Endothelial cell of umbilical vein (primary cell): Measurements from ENCODE around the gene PIGQ. TPM values are rescaled to one million over a fixed set of nuclear protein-coding genes. Genes with fewer than 3 reads are reported as not detected.

Experiments
- BruUV-seq: library from RNA; stranded (reverse); fragments of 400-500 nt; replicated peaks from 2 replicates; lab custom pipeline; 2021; lab: Mats Ljungman, UMichigan
- CTCF ChIA-PET: fragments of 300-600, 350-600 bp; sonication (Branson Sonifier 250); formaldehyde crosslinking; loops from one replicate; lab custom pipeline; 2021; ENCODE audit warnings: antibody characterized with exemption, inconsistent platforms; lab: Charles Lee
- POLR2A ChIA-PET: fragments of 300-600, 350-600 bp; sonication (Branson Sonifier 250); formaldehyde crosslinking; loops from one replicate; lab custom pipeline; 2021; ENCODE audit warnings: antibody characterized with exemption, inconsistent platforms; lab: Charles Lee
- DNase-seq: peaks from one replicate; pipeline ENCODE4 v3.0.0-alpha.2; 2011; ENCODE audit warnings: low read depth, low spot score
- FAIRE-seq: peaks from 2 replicates; lab custom pipeline; 2011; peaks lifted over from hg19 to GRCh38; lab: Jason Lieb, UNC
- H2AFZ ChIP-seq: 2 replicates; pipeline ENCODE4 v1.6.0; 2012; ENCODE audit warnings: low read depth, low read length, control low read depth, inconsistent platforms
- H3K27ac ChIP-seq: 2 replicates; pipeline ENCODE4 v1.5.1; 2011; ENCODE audit warnings: low read depth, mild to moderate bottlenecking, control low read depth, low read length, moderate library complexity; ENCODE audit not compliant: insufficient read depth
- H3K27me3 ChIP-seq, 2 experiments: 2 replicates each; pipeline versions ENCODE4 v1.6.0 to v1.6.1; 2011; ENCODE audit warnings: low read length in 2 of 2, mixed read lengths in 1 of 2; ENCODE audit not compliant: control insufficient read depth in 2 of 2, insufficient read depth in 2 of 2
- H3K36me3 ChIP-seq, 2 experiments: 2 replicates in 1 of 2; 3 replicates in 1 of 2; pipeline ENCODE4 v1.5.1; 2011; ENCODE audit warnings: low read length in 2 of 2, mild to moderate bottlenecking in 1 of 2, moderate library complexity in 1 of 2; ENCODE audit not compliant: control insufficient read depth in 2 of 2, insufficient read depth in 2 of 2; ENCODE audit errors: extremely low read depth in 1 of 2
- H3K4me1 ChIP-seq: 3 replicates; pipeline ENCODE4 v1.5.1; 2011; ENCODE audit warnings: mild to moderate bottlenecking, low read length; ENCODE audit not compliant: control insufficient read depth, insufficient read depth; ENCODE audit errors: extremely low read depth
- H3K4me2 ChIP-seq: 2 replicates; pipeline ENCODE4 v1.6.1; 2011; ENCODE audit warnings: low read length, control low read depth, mixed read lengths; ENCODE audit not compliant: insufficient read depth
- H3K4me3 ChIP-seq, 3 experiments: fragments of 200-600 bp in 1 of 3; sonication (generic), shearing (Covaris generic) in 1 of 3; replicated peaks in 1 of 3; 2 replicates each; pipeline ENCODE4 v1.5.1; 2011 to 2016; ENCODE audit warnings: control low read depth in 3 of 3, low read length in 3 of 3, mild to moderate bottlenecking in 2 of 3, inconsistent platforms in 1 of 3, low read depth in 1 of 3, moderate library complexity in 1 of 3; ENCODE audit not compliant: insufficient read depth in 1 of 3
- H3K79me2 ChIP-seq: 2 replicates; pipeline ENCODE4 v1.6.0; 2012; ENCODE audit warnings: low read length, inconsistent platforms; ENCODE audit not compliant: control insufficient read depth, insufficient read depth
- H3K9ac ChIP-seq: replicated peaks from 2 replicates; pipeline ENCODE3; 2011; ENCODE audit warnings: low read length, control low read depth; ENCODE audit not compliant: insufficient read depth; ENCODE audit errors: extremely low read depth
- H3K9me1 ChIP-seq: replicated peaks from 3 replicates; pipeline ENCODE4 v1.6.0; 2011; ENCODE audit warnings: mild to moderate bottlenecking, low read length; ENCODE audit not compliant: control insufficient read depth, insufficient read depth; ENCODE audit errors: extremely low read depth
- H3K9me3 ChIP-seq: replicated peaks from 2 replicates; pipeline ENCODE4 v1.5.1; 2012; ENCODE audit warnings: low read length, inconsistent platforms; ENCODE audit not compliant: control insufficient read depth, insufficient read depth
- H4K20me1 ChIP-seq: replicated peaks from 2 replicates; pipeline ENCODE3; 2011; ENCODE audit warnings: mild to moderate bottlenecking, low read length; ENCODE audit not compliant: control insufficient read depth, insufficient read depth; ENCODE audit errors: extremely low read depth
- EZH2 ChIP-seq: IDR thresholded peaks from 2 replicates; pipeline ENCODE4 v1.6.1; 2012; ENCODE audit warnings: borderline replicate concordance, low read depth, mild to moderate bottlenecking, moderate library complexity, low read length, inconsistent platforms; ENCODE audit not compliant: severe bottlenecking
- FOS ChIP-seq: IDR thresholded peaks from 2 replicates; pipeline ENCODE4 v1.6.1; 2011; ENCODE audit warnings: mild to moderate bottlenecking, low read length, moderate library complexity, borderline replicate concordance; ENCODE audit not compliant: insufficient read depth
- GATA2 ChIP-seq: IDR thresholded peaks from 2 replicates; pipeline ENCODE4 v1.7.0; 2011; ENCODE audit warnings: low read depth, mild to moderate bottlenecking, moderate library complexity, mixed read lengths, low read length; ENCODE audit not compliant: insufficient read length, insufficient read depth
- JUN ChIP-seq: IDR thresholded peaks from 2 replicates; pipeline ENCODE4 v1.6.1; 2011; ENCODE audit warnings: borderline replicate concordance, low read depth; ENCODE audit not compliant: insufficient read length, insufficient read depth
- MYC ChIP-seq: IDR thresholded peaks from one replicate; pipeline ENCODE4 v1.6.1; 2011; ENCODE audit warnings: mild to moderate bottlenecking, low read depth, low read length
- POLR2A ChIP-seq: IDR thresholded peaks from 2 replicates; pipeline ENCODE4 v1.6.1; 2012; ENCODE audit warnings: low read depth, mild to moderate bottlenecking, control low read depth, low read length
- POLR2AphosphoS5 ChIP-seq: IDR thresholded peaks from 2 replicates; pipeline ENCODE4 v1.6.1; 2012; ENCODE audit warnings: low read depth, mild to moderate bottlenecking, control low read depth, low read length, moderate library complexity; ENCODE audit not compliant: insufficient read depth
- dilution Hi-C: fragments of 300-500 bp; cut with MboI; formaldehyde crosslinking; loops from one replicate; pipeline ENCODE4 v1.15.0; 2019; ENCODE audit warnings: low sequenced_read_pairs; ENCODE audit not compliant: extremely low pct_ligation_motif_present
- intact Hi-C: fragments of 100-400 bp; cut with micrococcal nuclease; formaldehyde crosslinking; loops from one replicate; pipeline ENCODE4 v1.10.0; 2022
- polyA plus RNA-seq, 4 experiments: library from polyadenylated mRNA; depleted of rRNA in 3 of 4; stranded (reverse) in 3 of 4; unstranded in 1 of 4; fragments of >200 nt; gene quantifications; 2 replicates each; pipeline versions ENCODE4 v1.2.1 to v1.2.3, GENCODE V29; 2011 to 2012; ENCODE audit warnings: missing spikeins in 1 of 4
- total RNA-seq: library from RNA; stranded (reverse); gene quantifications from 2 replicates; pipeline ENCODE4 v1.2.3, GENCODE V29; 2021
- TF ChIP-seq, protein P1 (sequence below), 2 donors: IDR thresholded peaks; 1 replicate in 1 of 2; 2 replicates in 1 of 2; pipeline ENCODE4 v1.5.1; 2011; ENCODE audit warnings: low read length in 2 of 2, mild to moderate bottlenecking in 2 of 2, moderate library complexity in 2 of 2, control low read depth in 1 of 2, inconsistent platforms in 1 of 2, low read depth in 1 of 2; ENCODE audit not compliant: insufficient read depth in 1 of 2; ENCODE audit errors: extremely low read depth in 1 of 2
- TF ChIP-seq, protein P2 (sequence below): IDR thresholded peaks from 2 replicates; pipeline ENCODE4 v1.6.1; 2011; ENCODE audit not compliant: insufficient read depth, insufficient read length

Gene PIGQ
- total and polyA plus RNA-seq, 2 donors (not counting 3 experiments of a cell fraction or from before 2014, with no cell fraction given): 66.9 to 67.7 TPM

DNA sequence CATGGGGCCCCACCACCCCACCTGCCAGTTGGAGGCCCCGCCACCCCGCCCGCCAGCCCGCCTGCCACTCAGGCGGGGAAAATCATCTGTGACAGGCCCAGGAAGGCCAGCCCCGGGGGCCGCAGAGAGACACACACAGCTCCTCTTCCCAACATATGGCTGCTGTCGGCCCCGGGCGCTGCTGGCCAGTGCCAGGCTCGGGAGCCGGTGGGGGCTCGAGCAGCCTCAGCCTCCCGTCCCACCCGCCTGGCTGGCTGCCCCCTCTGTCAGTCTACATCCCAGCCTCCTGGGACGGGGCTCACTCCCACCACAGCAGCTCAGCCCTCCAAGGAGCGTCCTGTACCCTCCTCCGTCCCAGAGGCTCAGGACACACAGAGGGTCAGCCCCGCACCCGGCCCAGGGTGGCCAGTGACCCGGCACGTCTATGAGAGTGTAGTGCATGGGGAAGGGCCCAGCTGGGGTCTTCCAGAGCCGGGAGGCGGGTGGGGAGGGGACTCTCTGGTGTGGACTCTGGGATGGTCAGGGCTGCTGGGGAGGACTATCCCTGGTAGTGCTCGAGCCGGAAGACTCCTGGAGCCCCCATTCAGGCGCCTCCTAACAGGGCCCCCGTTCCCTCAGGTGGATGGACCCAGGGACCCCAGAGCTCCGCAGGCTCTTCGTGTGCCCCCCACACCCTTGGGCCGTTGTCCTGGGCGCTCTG lies 13.1 kb upstream of the PIGQ start:
- H3K4me2 ChIP-seq: no peak overlapping the region
- no peak overlapping the region for H3K27ac ChIP-seq
- no peak overlapping the region for H3K4me3 ChIP-seq
- FAIRE-seq (no peak), DNase-seq (no peak)
- no peaks in the 10 kb centered on the region for H4K20me1 ChIP-seq
- dilution Hi-C loops: no loop called here
- BruUV-seq: no TSS peak
- no peak overlapping the region for H2AFZ ChIP-seq
- no peaks in the 10 kb centered on the region for H3K9me3 ChIP-seq
- no peaks in the 10 kb centered on the region for H3K79me2 ChIP-seq
- H3K9ac ChIP-seq: no peak overlapping the region
- H3K27me3 ChIP-seq: peaks cover 12 to 19% of the 10 kb centered on the region in 2 experiments
- peaks cover 0 to 2% of the 10 kb centered on the region in 2 experiments for H3K36me3 ChIP-seq
- H3K9me1 ChIP-seq: no peaks in the 10 kb centered on the region
- intact Hi-C loops: no loop called here
- POLR2A ChIA-PET: no interaction called here
- peaks cover 6% of the 10 kb centered on the region for H3K4me1 ChIP-seq
- CTCF ChIA-PET: interaction anchor here (2.8 kb wide), 1 partner anchor 10 kb away, joined by 9 read pairs; the partner anchor contains the start of gene NHLRC4
- no peak for TF ChIP-seq FOS
- TF ChIP-seq EZH2: no peak
- TF ChIP-seq, protein P1, sequence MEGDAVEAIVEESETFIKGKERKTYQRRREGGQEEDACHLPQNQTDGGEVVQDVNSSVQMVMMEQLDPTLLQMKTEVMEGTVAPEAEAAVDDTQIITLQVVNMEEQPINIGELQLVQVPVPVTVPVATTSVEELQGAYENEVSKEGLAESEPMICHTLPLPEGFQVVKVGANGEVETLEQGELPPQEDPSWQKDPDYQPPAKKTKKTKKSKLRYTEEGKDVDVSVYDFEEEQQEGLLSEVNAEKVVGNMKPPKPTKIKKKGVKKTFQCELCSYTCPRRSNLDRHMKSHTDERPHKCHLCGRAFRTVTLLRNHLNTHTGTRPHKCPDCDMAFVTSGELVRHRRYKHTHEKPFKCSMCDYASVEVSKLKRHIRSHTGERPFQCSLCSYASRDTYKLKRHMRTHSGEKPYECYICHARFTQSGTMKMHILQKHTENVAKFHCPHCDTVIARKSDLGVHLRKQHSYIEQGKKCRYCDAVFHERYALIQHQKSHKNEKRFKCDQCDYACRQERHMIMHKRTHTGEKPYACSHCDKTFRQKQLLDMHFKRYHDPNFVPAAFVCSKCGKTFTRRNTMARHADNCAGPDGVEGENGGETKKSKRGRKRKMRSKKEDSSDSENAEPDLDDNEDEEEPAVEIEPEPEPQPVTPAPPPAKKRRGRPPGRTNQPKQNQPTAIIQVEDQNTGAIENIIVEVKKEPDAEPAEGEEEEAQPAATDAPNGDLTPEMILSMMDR (IDR thresholded peaks at IDR 0.05; ENCODE audit: extremely low read depth in 1 of 2, insufficient read depth in 1 of 2, low read depth in 1 of 2, low read length in 2 of 2): no peak
- TF ChIP-seq POLR2AphosphoS5: no peak
- TF ChIP-seq, protein P2, sequence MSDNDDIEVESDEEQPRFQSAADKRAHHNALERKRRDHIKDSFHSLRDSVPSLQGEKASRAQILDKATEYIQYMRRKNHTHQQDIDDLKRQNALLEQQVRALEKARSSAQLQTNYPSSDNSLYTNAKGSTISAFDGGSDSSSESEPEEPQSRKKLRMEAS: no peak
- no peak for TF ChIP-seq GATA2
- TF ChIP-seq POLR2A: no peak
- TF ChIP-seq JUN: no peak
- TF ChIP-seq MYC: no peak
